Endothelial cell (in vitro differentiated cells): ENCODE measurements around the gene MYPN. TPM values are rescaled to one million over a fixed set of nuclear protein-coding genes. Genes with fewer than 3 reads are reported as not detected.

Experiments
- DNase-seq: peaks from one replicate; pipeline ENCODE4 v3.0.0; 2021; ENCODE audit warnings: low spot score
- H3K27ac Mint-ChIP-seq: one replicate; pipeline ENCODE4 v1.8.0; 2021; ENCODE audit warnings: mixed read lengths, inconsistent platforms; ENCODE audit not compliant: unreplicated experiment
- H3K27me3 Mint-ChIP-seq: one replicate; pipeline ENCODE4 v1.8.0; 2021; ENCODE audit warnings: mild to moderate bottlenecking, moderate library complexity, mixed read lengths, inconsistent platforms; ENCODE audit not compliant: unreplicated experiment
- H3K36me3 Mint-ChIP-seq: one replicate; pipeline ENCODE4 v1.8.0; 2021; ENCODE audit warnings: mild to moderate bottlenecking, low read depth, mixed read lengths, inconsistent platforms; ENCODE audit not compliant: unreplicated experiment
- H3K4me1 Mint-ChIP-seq: one replicate; pipeline ENCODE4 v1.8.0; 2021; ENCODE audit warnings: mild to moderate bottlenecking, mixed read lengths, inconsistent platforms; ENCODE audit not compliant: unreplicated experiment
- H3K4me3 Mint-ChIP-seq: one replicate; pipeline ENCODE4 v1.8.0; 2021; ENCODE audit warnings: mild to moderate bottlenecking, mixed read lengths, inconsistent platforms; ENCODE audit not compliant: unreplicated experiment
- H3K9me3 Mint-ChIP-seq: one replicate; pipeline ENCODE4 v1.8.0; 2021; ENCODE audit warnings: mixed read lengths, inconsistent platforms; ENCODE audit not compliant: unreplicated experiment
- CTCF ChIP-seq: fragments of 200-600 bp; sonication (generic); IDR thresholded peaks from one replicate; pipeline ENCODE4 v1.5.0; 2021; ENCODE audit warnings: antibody characterized with exemption; ENCODE audit not compliant: unreplicated experiment
- total RNA-seq: library from RNA; stranded (reverse); fragmentation: NEBNext Ultra II Directional; extraction: Animal tissue kit (Norgen Biotek cat#: 25700); gene quantifications from one replicate; pipeline ENCODE4 v1.2.1, GENCODE V29; 2021; ENCODE audit not compliant: unreplicated experiment

Gene MYPN
- total RNA-seq, 1 donor from 2014 or later, result not detected

GRCh38 chr10:68158031-68158430 is 48.7 kb downstream of the MYPN start:
- Mint-ChIP-seq H3K9me3 (no peaks in the 10 kb centered on the region), H3K4me1 (no peaks in the 10 kb centered on the region), H3K27me3 (no peaks in the 10 kb centered on the region), H3K4me3 (no peak overlapping the region), H3K27ac (no peak overlapping the region), H3K36me3 (no peaks in the 10 kb centered on the region)
- no peak for DNase-seq
- TF ChIP-seq CTCF, result no peak

GRCh38 chr10:68163735-68164134 is 54.4 kb downstream of the MYPN start:
- TF ChIP-seq CTCF, result no peak
- H3K36me3 Mint-ChIP-seq, result no peaks in the 10 kb centered on the region
- peaks cover 1% of the 10 kb centered on the region for H3K27me3 Mint-ChIP-seq
- no peak overlapping the region for H3K27ac Mint-ChIP-seq
- DNase-seq, result no peak
- peaks cover 3% of the 10 kb centered on the region for H3K4me1 Mint-ChIP-seq
- H3K9me3 Mint-ChIP-seq, result no peaks in the 10 kb centered on the region
- H3K4me3 Mint-ChIP-seq, result no peak overlapping the region

- peaks cover 1% of the 10 kb centered on the region for H3K27me3 Mint-ChIP-seq
- TF ChIP-seq CTCF, result no peak
- peaks cover 3% of the 10 kb centered on the region for H3K4me1 Mint-ChIP-seq
- no peaks in the 10 kb centered on the region for H3K36me3 Mint-ChIP-seq
- no peaks in the 10 kb centered on the region for H3K9me3 Mint-ChIP-seq
- H3K27ac Mint-ChIP-seq, result no peak overlapping the region
- DNase-seq, result no peak
- H3K4me3 Mint-ChIP-seq, result no peak overlapping the region
These were observed 56.4 kb downstream of the MYPN start for GRCh38 chr10:68165643-68166042.

- Mint-ChIP-seq H3K36me3 (no peaks in the 10 kb centered on the region), H3K4me3 (no peak overlapping the region), H3K4me1 (peaks cover 3% of the 10 kb centered on the region), H3K27me3 (peaks cover 1% of the 10 kb centered on the region), H3K27ac (no peak overlapping the region), H3K9me3 (no peaks in the 10 kb centered on the region)
- TF ChIP-seq CTCF, result no peak
- DNase-seq, result no peak
These were observed 57.7 kb downstream of the MYPN start for GRCh38 chr10:68166871-68167585.

DNA sequence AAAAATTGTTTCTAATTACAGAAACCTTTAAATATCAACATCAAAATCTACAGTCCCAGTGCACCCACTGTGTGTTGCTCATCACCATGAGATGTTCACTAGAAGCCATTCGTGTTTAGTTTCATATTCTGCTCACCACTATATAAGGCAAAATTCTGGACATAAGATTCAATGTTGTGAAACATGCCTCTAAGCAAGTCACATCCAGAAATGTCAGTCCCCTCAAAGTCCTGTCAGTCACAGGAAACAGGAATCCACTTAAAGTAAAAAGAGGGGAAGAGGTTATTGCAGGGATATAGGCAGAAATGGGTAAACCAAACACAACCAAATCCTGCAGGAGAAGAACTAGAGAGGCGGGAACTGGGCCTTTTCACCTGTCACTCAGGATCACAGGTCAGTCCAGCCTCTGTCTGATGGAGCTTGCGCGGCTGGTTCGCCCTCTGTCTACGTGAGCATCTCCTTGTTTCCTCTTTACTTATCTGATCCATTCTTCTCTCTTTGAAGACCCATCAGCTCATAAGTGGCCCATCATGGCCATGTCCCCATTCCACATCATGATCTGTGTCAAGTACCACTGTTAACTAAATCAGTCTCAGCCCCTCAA is 58.4 kb downstream of the MYPN start:
- no peaks in the 10 kb centered on the region for H3K9me3 Mint-ChIP-seq
- TF ChIP-seq CTCF, result no peak
- H3K27ac Mint-ChIP-seq, result no peak overlapping the region
- peaks cover 3% of the 10 kb centered on the region for H3K4me1 Mint-ChIP-seq
- H3K36me3 Mint-ChIP-seq, result no peaks in the 10 kb centered on the region
- DNase-seq, result no peak
- peaks cover 1% of the 10 kb centered on the region for H3K27me3 Mint-ChIP-seq
- H3K4me3 Mint-ChIP-seq, result no peak overlapping the region
